ENCODE measurements around the gene USH2A. TPM values are rescaled to one million over a fixed set of nuclear protein-coding genes. Genes with fewer than 3 reads are reported as not detected.

Gene USH2A
- total RNA-seq, 2 donors from 2014 or later = 0.62 to 3.1 TPM

DNA sequence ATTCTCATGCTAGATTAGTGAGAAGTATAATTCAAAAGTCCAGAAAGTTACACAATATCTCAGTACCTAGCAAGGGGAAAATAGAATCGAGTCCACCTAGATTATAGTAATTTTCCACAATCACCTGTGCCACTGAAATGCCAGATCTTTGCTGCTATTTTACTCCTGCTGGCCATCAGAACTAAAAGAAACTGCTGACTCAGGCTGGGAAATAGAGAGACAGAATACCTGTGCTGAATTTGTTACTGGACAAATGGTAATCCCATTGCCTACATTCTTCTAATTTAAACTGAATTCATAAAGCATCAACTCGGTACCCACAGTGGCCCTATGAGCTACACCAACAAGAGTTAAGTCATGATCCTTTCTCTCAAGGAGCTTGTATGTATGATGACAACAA is 55.0 kb downstream of the USH2A start:
- TF ChIP-seq, protein P1, sequence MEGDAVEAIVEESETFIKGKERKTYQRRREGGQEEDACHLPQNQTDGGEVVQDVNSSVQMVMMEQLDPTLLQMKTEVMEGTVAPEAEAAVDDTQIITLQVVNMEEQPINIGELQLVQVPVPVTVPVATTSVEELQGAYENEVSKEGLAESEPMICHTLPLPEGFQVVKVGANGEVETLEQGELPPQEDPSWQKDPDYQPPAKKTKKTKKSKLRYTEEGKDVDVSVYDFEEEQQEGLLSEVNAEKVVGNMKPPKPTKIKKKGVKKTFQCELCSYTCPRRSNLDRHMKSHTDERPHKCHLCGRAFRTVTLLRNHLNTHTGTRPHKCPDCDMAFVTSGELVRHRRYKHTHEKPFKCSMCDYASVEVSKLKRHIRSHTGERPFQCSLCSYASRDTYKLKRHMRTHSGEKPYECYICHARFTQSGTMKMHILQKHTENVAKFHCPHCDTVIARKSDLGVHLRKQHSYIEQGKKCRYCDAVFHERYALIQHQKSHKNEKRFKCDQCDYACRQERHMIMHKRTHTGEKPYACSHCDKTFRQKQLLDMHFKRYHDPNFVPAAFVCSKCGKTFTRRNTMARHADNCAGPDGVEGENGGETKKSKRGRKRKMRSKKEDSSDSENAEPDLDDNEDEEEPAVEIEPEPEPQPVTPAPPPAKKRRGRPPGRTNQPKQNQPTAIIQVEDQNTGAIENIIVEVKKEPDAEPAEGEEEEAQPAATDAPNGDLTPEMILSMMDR (conservative IDR thresholded peaks at IDR 0.05) = no peak
- H3K27me3 Mint-ChIP-seq (ENCODE audit: insufficient read depth) = no peaks in the 10 kb centered on the region
- 93% methylated on average over 2 of the region's 2 CpGs; no CpG with 5 or more reads in 1 of the 2 experiments for WGBS, 2 experiments (ENCODE audit: insufficient coverage in 1 of 2, insufficient read length in 1 of 2)

GRCh38 chr1:216366979-216367378 is 56.3 kb downstream of the USH2A start:
- DNase-seq = no peak
- Mint-ChIP-seq H3K9me3 (no peaks in the 10 kb centered on the region), H3K4me3 (no peak overlapping the region), H3K27ac (no peak overlapping the region), H3K36me3 (ENCODE audit: low read depth) (no peaks in the 10 kb centered on the region), H3K4me1 (no peaks in the 10 kb centered on the region), H3K27me3 (ENCODE audit: insufficient read depth) (no peaks in the 10 kb centered on the region)
- Histone ChIP-seq H3K4me1 (ENCODE audit: control insufficient read depth, insufficient read depth, low read length) (no peaks in the 10 kb centered on the region), H3K9me3 (ENCODE audit: control insufficient read depth, low read length) (no peaks in the 10 kb centered on the region), H3K27ac (ENCODE audit: low read depth, low read length) (no peak overlapping the region), H3K27me3 (ENCODE audit: control insufficient read depth, insufficient read depth, low read length, poor library complexity, severe bottlenecking) (no peaks in the 10 kb centered on the region), H3K36me3 (ENCODE audit: control insufficient read depth, insufficient read depth, low read length) (no peaks in the 10 kb centered on the region), H3K4me3 (ENCODE audit: low read length) (no peak overlapping the region), H3K9ac (ENCODE audit: extremely low read depth, low read length, poor library complexity, severe bottlenecking) (no peak overlapping the region)
- TF ChIP-seq, protein P1 (conservative IDR thresholded peaks at IDR 0.05) = no peak

More for the DNA sequence above, 55.0 kb downstream of the USH2A start:
- Mint-ChIP-seq H3K27ac (no peak overlapping the region), H3K4me1 (no peaks in the 10 kb centered on the region), H3K9me3 (no peaks in the 10 kb centered on the region), H3K4me3 (no peak overlapping the region), H3K36me3 (ENCODE audit: low read depth) (no peaks in the 10 kb centered on the region)
- no peak for DNase-seq
- Histone ChIP-seq H3K4me1 (ENCODE audit: control insufficient read depth, insufficient read depth, low read length) (no peaks in the 10 kb centered on the region), H3K27me3 (ENCODE audit: control insufficient read depth, insufficient read depth, low read length, poor library complexity, severe bottlenecking) (no peaks in the 10 kb centered on the region), H3K9me3 (ENCODE audit: control insufficient read depth, low read length) (no peaks in the 10 kb centered on the region), H3K4me3 (ENCODE audit: low read length) (no peak overlapping the region), H3K9ac (ENCODE audit: extremely low read depth, low read length, poor library complexity, severe bottlenecking) (no peak overlapping the region), H3K36me3 (ENCODE audit: control insufficient read depth, insufficient read depth, low read length) (no peaks in the 10 kb centered on the region), H3K27ac (ENCODE audit: low read depth, low read length) (no peak overlapping the region)

DNA sequence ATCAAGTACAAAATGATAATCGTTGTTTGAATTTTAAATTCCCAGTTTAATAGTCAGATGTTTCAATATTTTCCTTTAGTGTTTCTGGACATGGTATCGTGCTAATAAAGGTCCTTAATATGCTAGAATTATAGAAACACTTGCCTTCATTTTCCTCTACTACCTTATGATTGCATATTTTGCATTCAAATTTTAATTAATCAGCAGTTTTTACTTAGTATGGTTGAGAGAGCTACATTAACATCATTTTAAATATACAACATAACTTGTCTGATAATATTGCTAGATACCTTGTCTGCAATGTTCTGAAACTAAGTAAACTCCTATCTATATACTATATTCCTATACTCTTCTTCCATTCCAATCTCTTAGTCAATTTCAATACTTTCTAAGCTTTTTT is 66.3 kb downstream of the USH2A start:
- Mint-ChIP-seq H3K9me3 (no peaks in the 10 kb centered on the region), H3K4me3 (no peak overlapping the region), H3K36me3 (ENCODE audit: low read depth) (no peaks in the 10 kb centered on the region), H3K27ac (no peak overlapping the region), H3K27me3 (ENCODE audit: insufficient read depth) (no peaks in the 10 kb centered on the region), H3K4me1 (no peaks in the 10 kb centered on the region)
- H3K27me3 ChIP-seq (ENCODE audit: control insufficient read depth, insufficient read depth, low read length, poor library complexity, severe bottlenecking) = no peaks in the 10 kb centered on the region
- H3K36me3 ChIP-seq (ENCODE audit: control insufficient read depth, insufficient read depth, low read length) = no peaks in the 10 kb centered on the region
- no peak overlapping the region for H3K9ac ChIP-seq (ENCODE audit: extremely low read depth, low read length, poor library complexity, severe bottlenecking)
- no peak overlapping the region for H3K27ac ChIP-seq (ENCODE audit: low read depth, low read length)
- no peaks in the 10 kb centered on the region for H3K9me3 ChIP-seq (ENCODE audit: control insufficient read depth, low read length)
- H3K4me1 ChIP-seq (ENCODE audit: control insufficient read depth, insufficient read depth, low read length) = no peaks in the 10 kb centered on the region
- WGBS, 2 experiments (ENCODE audit: insufficient coverage in 1 of 2, insufficient read length in 1 of 2) = 95% methylated on average over 2 of the region's 2 CpGs; no CpG with 5 or more reads in 1 of the 2 experiments
- DNase-seq = no peak
- TF ChIP-seq, protein P1 (conservative IDR thresholded peaks at IDR 0.05) = no peak
- H3K4me3 ChIP-seq (ENCODE audit: low read length) = no peak overlapping the region

Measured in endodermal cell (in vitro differentiated cells).